Measurements from ENCODE around the gene TRIM65. TPM values are rescaled to one million over a fixed set of nuclear protein-coding genes. Genes with fewer than 3 reads are reported as not detected.

The TRIM65 gene
- total and polyA plus RNA-seq, 2 of the 13 experiments (the other 11 are each of a cell fraction or from before 2014, with no cell fraction given): 10.3 to 22.4 TPM

DNA sequence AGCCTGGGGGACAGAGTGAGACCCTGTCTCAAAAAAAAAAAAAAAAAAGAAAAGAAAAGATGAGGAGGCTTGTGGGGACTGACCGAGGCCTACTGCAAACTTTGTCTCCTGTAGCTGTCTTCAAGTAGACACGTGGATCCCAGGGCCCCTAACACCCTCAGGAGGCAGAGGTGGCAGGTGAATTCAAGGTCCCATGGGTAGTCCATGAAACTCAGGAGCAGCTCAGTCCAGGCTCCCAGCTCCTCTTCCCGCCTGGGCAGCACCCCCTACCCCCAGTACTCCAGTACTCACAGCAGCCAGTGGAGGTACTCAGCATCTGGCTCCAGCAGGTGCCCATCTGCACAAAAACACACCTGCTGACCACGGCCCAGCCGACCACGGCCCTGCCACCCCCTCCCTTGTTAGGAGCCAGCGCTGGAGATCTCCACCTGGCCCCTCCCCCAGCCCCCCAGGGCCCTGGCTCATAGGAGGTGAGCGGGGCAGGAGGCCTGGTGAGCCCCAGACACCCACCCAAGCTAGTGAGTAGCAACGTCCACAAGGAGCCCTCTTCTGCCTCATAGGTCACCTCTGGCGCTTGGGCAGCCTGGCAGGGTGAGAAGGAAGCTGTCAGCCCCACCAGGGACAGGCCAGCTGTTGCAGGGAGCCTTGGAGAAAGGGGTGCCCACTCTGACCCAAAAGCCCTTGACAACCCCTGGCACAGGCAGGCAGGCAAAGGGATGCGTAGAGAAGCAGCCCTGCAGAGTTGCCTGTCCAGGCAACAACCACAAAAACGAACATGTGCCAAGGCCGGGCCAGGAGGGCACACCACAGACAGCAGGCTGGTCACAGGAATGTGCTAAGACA, 4.2 kb upstream of the TRIM65 start:
- CTCF ChIA-PET (ENCODE audit: low intra/inter-chr PET ratio, low total read pairs): no interaction called here
- in situ Hi-C loops (cut with HindIII; ENCODE audit: extremely low pct_ligation_motif_present, low pct_unique_long_range_greater_than_20kb) (no loop called here), intact Hi-C loops (cut with micrococcal nuclease; ENCODE audit: unreplicated experiment) (no loop called here)

DNA sequence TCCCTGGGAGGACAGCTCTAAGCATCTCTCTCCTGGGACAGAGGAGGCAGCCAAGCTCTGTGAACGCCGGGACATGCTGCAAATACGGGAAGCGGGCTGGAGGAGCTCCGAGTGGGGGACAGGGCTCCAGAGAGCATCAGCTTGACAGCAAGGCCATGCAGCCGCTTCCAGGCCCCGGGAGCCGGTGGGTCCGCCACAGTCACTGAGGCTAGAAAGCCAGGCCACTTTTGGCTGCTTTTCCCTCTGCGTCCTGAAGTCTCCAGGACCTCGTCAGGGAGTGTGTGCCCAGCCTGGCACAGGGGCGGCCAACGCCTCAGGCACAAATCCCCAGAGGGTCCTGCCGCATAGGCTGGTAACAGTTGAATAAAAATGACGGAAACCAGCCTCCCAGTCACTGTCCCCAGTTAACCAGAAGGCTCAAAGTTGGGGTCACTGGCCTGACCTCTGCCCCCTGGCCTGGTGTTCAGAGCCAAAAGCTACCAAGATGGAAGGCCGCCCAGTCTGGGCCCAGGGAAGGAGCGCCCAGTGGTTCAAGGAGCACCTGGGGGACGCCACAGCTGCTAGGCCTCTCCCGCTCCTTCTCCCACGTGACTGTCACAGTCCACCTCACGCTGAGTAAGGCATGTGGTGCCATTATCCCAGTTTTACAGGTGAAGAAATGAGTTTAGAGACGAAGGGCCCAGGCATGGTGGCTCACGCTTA, 3.2 kb upstream of the TRIM65 start:
- Histone ChIP-seq H3K9me3 (ENCODE audit: low read length) (no peaks in the 10 kb centered on the region), H2AFZ (ENCODE audit: low read length) (no peak overlapping the region), H3K27me3 (ENCODE audit: control insufficient read depth in 1 of 2, insufficient read depth in 2 of 2, low read length in 2 of 2) (no peaks in the 10 kb centered on the region; a peak in 1 of 5 replicates), H3K4me3 (replicated peaks in 1 of 3; ENCODE audit: insufficient read depth in 1 of 3, low read depth in 2 of 3, low read length in 3 of 3) (no peak overlapping the region), H3K79me2 (ENCODE audit: insufficient read depth, low read length) (peaks cover 27% of the 10 kb centered on the region), H3K27ac (ENCODE audit: extremely low read length, insufficient read depth, low read length) (no peak overlapping the region), H3K9ac (ENCODE audit: insufficient read depth, low read depth, low read length) (no peak overlapping the region), H4K20me1 (ENCODE audit: insufficient read depth, low read length) (no peaks in the 10 kb centered on the region), H3K4me1 (ENCODE audit: insufficient read depth, low read length) (peaks cover 32% of the 10 kb centered on the region), H3K36me3 (replicated peaks in 1 of 2; ENCODE audit: control insufficient read depth in 1 of 2, insufficient read depth in 2 of 2, low read length in 2 of 2) (peaks cover 28 to 53% of the 10 kb centered on the region in 2 experiments), H3K4me2 (ENCODE audit: low read depth, low read length) (no peak overlapping the region)
- WGBS (ENCODE audit: low lambda C conversion rate): over 99% methylated on average over 20 of the region's 23 CpGs
- intact Hi-C loops (cut with micrococcal nuclease; ENCODE audit: unreplicated experiment): no loop called here
- in situ Hi-C loops (cut with HindIII; ENCODE audit: extremely low pct_ligation_motif_present, low pct_unique_long_range_greater_than_20kb): no loop called here
- no peak for ATAC-seq
- DNase-seq (ENCODE audit: low spot score): no peak
- CTCF ChIA-PET (ENCODE audit: low intra/inter-chr PET ratio, low total read pairs): no interaction called here
- POLR2A ChIA-PET: interaction anchor here (1.3 to 7.7 kb wide), 3 partner anchors 8 to 44 kb away, joined by 4 to 66 read pairs (median 25); partner anchors contain the start of genes TRIM47 and WBP2
- no peak for FAIRE-seq
- no TSS peak for BruUV-seq (replicated peaks)
- peak; percentile 57 for TF ChIP-seq RBFOX2 (IDR thresholded peaks at IDR 0.05; ENCODE audit: low read depth, low read length)
- no peak for TF ChIP-seq HNF4A (CRISPR knock-in tag; IDR thresholded peaks at IDR 0.05)
- no peak for TF ChIP-seq ZNF264 (CRISPR knock-in tag; IDR thresholded peaks at IDR 0.05)
- TF ChIP-seq, protein P1, sequence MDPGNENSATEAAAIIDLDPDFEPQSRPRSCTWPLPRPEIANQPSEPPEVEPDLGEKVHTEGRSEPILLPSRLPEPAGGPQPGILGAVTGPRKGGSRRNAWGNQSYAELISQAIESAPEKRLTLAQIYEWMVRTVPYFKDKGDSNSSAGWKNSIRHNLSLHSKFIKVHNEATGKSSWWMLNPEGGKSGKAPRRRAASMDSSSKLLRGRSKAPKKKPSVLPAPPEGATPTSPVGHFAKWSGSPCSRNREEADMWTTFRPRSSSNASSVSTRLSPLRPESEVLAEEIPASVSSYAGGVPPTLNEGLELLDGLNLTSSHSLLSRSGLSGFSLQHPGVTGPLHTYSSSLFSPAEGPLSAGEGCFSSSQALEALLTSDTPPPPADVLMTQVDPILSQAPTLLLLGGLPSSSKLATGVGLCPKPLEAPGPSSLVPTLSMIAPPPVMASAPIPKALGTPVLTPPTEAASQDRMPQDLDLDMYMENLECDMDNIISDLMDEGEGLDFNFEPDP (CRISPR knock-in tag; conservative IDR thresholded peaks at IDR 0.05): 0 out of 2 replicates have a peak, but pooled peaks have one; percentile 48
- TF ChIP-seq, protein P2, sequence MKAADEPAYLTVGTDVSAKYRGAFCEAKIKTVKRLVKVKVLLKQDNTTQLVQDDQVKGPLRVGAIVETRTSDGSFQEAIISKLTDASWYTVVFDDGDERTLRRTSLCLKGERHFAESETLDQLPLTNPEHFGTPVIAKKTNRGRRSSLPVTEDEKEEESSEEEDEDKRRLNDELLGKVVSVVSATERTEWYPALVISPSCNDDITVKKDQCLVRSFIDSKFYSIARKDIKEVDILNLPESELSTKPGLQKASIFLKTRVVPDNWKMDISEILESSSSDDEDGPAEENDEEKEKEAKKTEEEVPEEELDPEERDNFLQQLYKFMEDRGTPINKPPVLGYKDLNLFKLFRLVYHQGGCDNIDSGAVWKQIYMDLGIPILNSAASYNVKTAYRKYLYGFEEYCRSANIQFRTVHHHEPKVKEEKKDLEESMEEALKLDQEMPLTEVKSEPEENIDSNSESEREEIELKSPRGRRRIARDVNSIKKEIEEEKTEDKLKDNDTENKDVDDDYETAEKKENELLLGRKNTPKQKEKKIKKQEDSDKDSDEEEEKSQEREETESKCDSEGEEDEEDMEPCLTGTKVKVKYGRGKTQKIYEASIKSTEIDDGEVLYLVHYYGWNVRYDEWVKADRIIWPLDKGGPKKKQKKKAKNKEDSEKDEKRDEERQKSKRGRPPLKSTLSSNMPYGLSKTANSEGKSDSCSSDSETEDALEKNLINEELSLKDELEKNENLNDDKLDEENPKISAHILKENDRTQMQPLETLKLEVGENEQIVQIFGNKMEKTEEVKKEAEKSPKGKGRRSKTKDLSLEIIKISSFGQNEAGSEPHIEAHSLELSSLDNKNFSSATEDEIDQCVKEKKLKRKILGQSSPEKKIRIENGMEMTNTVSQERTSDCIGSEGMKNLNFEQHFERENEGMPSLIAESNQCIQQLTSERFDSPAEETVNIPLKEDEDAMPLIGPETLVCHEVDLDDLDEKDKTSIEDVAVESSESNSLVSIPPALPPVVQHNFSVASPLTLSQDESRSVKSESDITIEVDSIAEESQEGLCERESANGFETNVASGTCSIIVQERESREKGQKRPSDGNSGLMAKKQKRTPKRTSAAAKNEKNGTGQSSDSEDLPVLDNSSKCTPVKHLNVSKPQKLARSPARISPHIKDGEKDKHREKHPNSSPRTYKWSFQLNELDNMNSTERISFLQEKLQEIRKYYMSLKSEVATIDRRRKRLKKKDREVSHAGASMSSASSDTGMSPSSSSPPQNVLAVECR (CRISPR knock-in tag; IDR thresholded peaks at IDR 0.05; ENCODE audit: borderline replicate concordance): 0 out of 2 replicates have a peak, but pooled peaks have one; percentile 15
- TF ChIP-seq AGO2 (optimal IDR thresholded peaks at IDR 0.05; ENCODE audit: low read depth, low read length): peak; percentile 77

More for the DNA sequence above, 4.2 kb upstream of the TRIM65 start:
- H3K4me2 ChIP-seq (ENCODE audit: low read depth, low read length): no peak overlapping the region
- no peaks in the 10 kb centered on the region for H4K20me1 ChIP-seq (ENCODE audit: insufficient read depth, low read length)
- peaks cover 31% of the 10 kb centered on the region for H3K4me1 ChIP-seq (ENCODE audit: insufficient read depth, low read length)
- no peaks in the 10 kb centered on the region; a peak in 1 of 5 replicates for H3K27me3 ChIP-seq (ENCODE audit: control insufficient read depth in 1 of 2, insufficient read depth in 2 of 2, low read length in 2 of 2)
- no peak overlapping the region for H3K9ac ChIP-seq (ENCODE audit: insufficient read depth, low read depth, low read length)
- H2AFZ ChIP-seq (ENCODE audit: low read length): no peak overlapping the region
- no peak overlapping the region for H3K4me3 ChIP-seq (replicated peaks in 1 of 3; ENCODE audit: insufficient read depth in 1 of 3, low read depth in 2 of 3, low read length in 3 of 3)
- TSS peak; percentile 32 for BruUV-seq (replicated peaks)
- DNase-seq (ENCODE audit: low spot score) (no peak), ATAC-seq (no peak), FAIRE-seq (no peak)
- TF ChIP-seq ZNF576 (CRISPR knock-in tag; IDR thresholded peaks at IDR 0.05) (0 out of 2 replicates have a peak, but pooled peaks have one; percentile 38), AGO2 (optimal IDR thresholded peaks at IDR 0.05; ENCODE audit: low read depth, low read length) (peak; percentile 68), POLR2A (IDR thresholded peaks at IDR 0.05; ENCODE audit: insufficient read depth in 1 of 2, low read depth in 2 of 2, low read length in 2 of 2) (0 out of 4 replicates have a peak, but pooled peaks of 1 of the 2 experiments have one; percentile 10), FOSL2 (CRISPR knock-in tag; IDR thresholded peaks at IDR 0.05) (no peak)
- peaks cover 19% of the 10 kb centered on the region for H3K79me2 ChIP-seq (ENCODE audit: insufficient read depth, low read length)
- H3K36me3 ChIP-seq (replicated peaks in 1 of 2; ENCODE audit: control insufficient read depth in 1 of 2, insufficient read depth in 2 of 2, low read length in 2 of 2): peaks cover 28 to 53% of the 10 kb centered on the region in 2 experiments
- POLR2A ChIA-PET: interaction anchor here (1.3 to 7.7 kb wide), 2 partner anchors 9 to 23 kb away, joined by 4 to 66 read pairs; partner anchors contain the start of gene TRIM47
- 97% methylated on average over 11 of the region's 13 CpGs for WGBS (ENCODE audit: low lambda C conversion rate)
- no peak overlapping the region for H3K27ac ChIP-seq (ENCODE audit: extremely low read length, insufficient read depth, low read length)
- H3K9me3 ChIP-seq (ENCODE audit: low read length): no peaks in the 10 kb centered on the region

All from HepG2 (cell line).